ENCODE results near the gene LMF1.

DNA sequence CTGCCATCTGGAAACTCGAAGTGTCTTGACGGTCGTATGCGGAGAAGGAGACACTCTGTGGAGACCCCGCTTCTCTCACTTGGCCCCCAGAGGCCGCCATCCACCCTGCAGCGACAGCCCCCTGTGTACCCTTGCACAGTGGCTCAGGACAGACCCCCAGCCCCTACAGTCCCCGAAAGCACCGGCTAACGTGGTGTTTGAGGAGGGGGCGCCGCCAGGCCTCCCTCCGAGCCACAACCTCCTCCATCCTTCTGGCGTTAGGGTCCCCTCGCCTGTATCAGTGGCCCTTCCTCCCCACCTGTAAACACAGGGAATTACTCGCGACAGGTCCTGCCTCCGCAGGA, 73.6 kb downstream of the LMF1 start:
- TF ChIP-seq CTCF (IDR thresholded peaks at IDR 0.05 in 2 of 3, conservative IDR thresholded peaks at IDR 0.05 in 1 of 3; ENCODE audit: insufficient read depth in 2 of 3, low read depth in 1 of 3, low read length in 3 of 3) (no peak), ZNF23 (CRISPR knock-in tag; IDR thresholded peaks at IDR 0.05) (no peak), PML (IDR thresholded peaks at IDR 0.05; ENCODE audit: low read length) (no peak), PHF8 (IDR thresholded peaks at IDR 0.05; ENCODE audit: borderline replicate concordance, low read length) (no peak), EZH2 (IDR thresholded peaks at IDR 0.05; ENCODE audit: borderline replicate concordance, low read depth, low read length) (no peak), SPI1 (IDR thresholded peaks at IDR 0.05; ENCODE audit: borderline replicate concordance, low read depth, low read length) (no peak), CHD7 (IDR thresholded peaks at IDR 0.05; ENCODE audit: low read depth, low read length) (no peak), MTA1 (IDR thresholded peaks at IDR 0.05; ENCODE audit: borderline replicate concordance) (no peak)

Data from K562 (cell line).